SKM-1 treated with dmso at 0.1 percent for 144 hours (cell line): ENCODE measurements around the gene JOSD1.

Source experiments
- DNase-seq: peaks from one replicate; lab custom pipeline; 2025; ENCODE audit not compliant: unreplicated experiment; lab: John Stamatoyannopoulos, UW

JOSD1 gene

DNA sequence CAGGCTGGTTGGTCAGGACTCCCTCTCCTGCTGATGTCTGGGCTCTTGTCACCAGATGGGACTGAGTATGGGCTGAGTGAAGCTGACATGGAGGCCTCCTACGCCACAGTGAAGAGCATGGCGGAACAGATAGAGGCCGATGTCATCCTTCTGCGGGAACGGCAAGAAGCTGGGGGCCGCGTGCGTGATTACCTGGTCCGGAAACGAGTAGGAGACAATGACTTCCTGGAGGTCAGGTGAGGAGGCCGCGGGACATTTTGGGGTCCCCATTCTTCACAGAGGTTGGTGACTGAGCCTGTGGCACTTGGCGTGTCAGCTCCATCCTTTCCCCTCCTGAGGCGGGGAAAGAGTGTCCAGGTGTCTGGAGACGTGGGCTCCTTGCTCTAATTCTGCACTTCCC lies 15.1 kb upstream of the JOSD1 start:
- no peak for DNase-seq

DNA sequence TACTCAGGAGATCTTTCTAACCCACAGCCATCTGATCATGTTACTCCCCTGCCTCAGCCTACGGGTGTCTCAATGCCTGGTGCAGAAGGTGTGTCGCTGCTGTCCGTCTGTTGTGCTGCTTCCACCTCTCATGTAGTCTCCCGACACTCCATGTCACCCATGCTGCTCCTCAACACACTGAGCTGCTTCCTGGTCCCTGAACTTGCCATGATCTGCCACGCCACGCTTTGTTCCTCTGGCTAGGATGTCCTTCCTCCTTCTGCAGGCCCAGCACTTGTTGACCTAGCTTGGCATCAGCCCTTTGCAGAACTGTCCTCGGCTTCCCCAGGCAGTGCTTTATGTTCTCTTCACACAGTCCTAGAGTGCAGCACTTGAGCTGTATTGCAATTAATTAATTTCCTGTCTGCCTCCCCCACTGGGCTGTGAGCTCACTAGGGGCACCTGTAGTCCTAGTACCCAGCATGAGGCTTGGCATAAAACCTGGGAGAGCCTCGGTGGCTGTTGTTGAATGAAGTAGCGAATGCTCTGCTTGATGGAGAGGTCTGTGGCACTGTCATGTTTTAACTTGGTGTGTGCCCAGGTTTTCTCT lies 14.5 kb upstream of the JOSD1 start:
- DNase-seq = no peak

DNA sequence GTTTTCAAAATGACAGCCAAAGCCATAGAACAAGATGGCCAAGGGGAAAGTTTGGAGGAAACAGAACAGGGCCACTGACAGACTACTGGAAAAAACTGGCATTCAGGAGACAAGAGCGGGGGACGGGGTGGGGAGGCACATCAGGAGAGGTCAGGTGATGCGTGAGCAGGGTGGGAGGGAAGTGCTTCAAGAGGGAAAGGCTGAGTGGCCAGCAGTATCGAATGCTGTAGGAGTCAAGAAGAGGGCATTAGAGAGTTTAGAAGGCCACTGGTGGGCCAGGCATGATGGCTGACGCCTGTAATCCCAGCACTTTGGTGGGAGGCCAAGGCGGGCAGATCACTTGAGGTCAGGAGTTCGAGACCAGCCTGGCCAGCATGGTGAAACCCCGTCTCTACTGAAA lies 13.2 kb upstream of the JOSD1 start:
- DNase-seq = no peak

- DNase-seq = no peak
These were observed 11.9 kb upstream of the JOSD1 start for GRCh38 chr22:38712486-38713207.

- DNase-seq = no peak
These were observed 10.1 kb upstream of the JOSD1 start for GRCh38 chr22:38710866-38711265.

DNA sequence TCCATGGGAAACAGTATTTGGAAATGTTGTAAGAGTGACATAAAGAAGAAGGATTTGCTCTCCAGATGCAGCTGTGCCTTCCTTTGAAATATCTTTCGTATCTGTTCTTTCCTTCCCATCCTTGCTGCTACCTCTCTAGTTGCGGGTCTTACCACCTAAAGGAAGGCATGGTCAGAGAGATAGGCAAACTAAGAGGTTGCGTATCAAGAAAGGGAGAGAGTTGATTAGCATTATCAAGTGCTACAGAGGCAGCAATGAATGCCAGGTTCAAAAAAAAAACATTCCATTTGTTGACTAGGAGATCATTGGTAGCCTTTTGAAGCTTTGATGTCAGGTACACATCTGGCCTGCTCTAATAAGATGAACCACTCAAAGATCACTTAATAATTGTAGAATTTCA lies 9.6 kb upstream of the JOSD1 start:
- no peak for DNase-seq

GRCh38 chr22:38709306-38709705 lies 8.6 kb upstream of the JOSD1 start:
- no peak for DNase-seq

- no peak for DNase-seq
These were observed 7.2 kb upstream of the JOSD1 start for GRCh38 chr22:38707984-38708383.

DNA sequence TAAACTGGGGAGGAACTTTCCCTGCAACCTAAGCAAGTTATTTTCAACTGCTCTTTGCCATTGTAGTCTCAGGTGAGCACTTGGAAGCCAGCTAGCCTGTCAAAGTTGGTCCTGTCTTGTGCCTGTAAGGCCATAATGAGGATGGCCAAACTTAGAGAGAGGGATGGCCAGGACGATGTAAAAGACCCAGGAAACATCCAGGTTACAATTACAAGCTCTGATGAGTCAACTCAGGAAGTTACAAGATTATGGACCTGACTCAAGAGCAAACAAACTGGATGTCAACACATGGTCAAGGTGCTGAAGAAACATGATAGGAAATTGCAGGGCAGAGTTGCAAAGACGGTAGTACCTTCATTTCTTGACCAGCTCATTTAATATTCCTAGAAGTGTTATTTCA lies 6.6 kb upstream of the JOSD1 start:
- DNase-seq = peak; percentile 37

- DNase-seq = no peak
These were observed 6.1 kb upstream of the JOSD1 start for GRCh38 chr22:38706901-38707195.

DNA sequence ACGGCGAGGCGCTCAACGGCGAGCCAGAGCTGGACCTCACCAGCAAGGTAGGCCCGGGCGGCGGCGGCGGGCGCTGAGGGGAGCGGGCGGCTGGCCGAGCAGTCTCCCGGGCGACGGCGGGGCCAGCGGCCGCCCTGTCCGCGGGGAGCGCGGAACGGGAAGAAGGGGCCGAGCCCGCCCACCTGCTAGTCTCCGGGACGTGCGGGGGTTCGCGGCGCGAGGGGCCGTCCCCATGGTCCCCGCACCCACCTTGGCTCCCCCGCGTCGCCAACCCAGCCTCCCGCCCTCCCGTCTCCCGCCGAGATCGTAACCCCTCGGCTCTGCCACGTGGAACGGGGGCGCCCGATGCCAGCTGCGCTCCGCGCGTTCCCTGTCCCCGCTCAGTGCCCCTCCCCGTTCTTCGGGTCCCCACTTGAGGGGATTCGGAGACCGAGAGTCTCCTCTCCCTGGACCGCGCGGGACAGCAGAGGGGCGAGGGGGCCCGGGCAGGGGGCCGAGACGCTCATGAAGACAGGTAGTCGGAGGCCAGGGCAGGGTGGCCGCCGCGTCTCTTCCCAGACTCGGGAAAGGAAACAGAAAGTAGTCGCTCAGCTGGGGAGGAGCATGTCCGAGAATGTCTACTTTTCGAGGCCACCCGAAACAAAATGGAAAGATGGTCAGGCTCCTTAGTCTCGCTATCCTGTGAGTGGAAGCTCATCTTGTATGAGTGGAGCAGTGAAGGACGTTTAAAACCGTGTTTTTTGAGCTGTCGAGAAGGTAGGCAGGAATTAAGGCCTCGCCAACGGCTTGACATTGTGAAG lies 5.6 kb upstream of the JOSD1 start:
- DNase-seq = no peak

DNA sequence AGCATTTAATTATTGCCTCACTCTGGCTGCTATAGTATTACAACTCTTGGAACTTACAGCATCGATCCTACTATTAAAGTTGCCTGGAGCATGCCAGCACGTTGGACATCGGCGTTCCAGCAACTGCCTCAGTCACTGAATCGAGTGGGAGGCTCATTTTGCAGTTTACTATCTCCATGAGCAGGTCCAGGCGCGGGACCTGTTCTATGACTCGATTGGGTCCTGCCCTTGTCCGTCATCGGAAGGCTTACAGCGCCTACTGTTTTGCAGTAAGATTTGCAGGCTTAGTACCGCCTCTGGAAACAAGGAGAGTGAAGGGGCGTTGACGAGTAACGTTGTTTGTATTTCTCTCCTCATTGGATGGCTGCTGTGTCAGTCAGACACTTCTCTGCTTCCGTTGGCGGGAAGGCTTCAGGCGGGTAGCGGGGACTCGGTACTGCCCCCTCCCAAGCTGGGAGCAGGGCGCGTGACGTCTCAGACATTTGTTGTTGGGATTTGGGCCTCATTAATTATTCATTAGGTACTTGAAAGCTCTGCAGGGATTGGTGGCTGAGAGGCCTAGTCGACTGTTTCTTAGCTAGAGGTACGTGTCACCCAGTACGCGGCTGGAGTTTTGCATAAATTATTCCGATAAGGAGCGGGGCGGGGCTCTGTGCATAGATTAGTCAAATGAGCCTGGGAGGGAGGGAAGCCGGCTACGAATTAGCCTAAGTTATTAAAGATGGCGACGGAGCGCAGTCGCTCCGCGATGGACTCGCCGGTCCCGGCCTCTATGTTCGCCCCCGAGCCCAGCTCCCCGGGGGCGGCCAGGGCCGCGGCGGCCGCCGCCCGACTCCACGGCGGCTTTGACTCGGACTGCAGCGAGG lies 4.7 kb upstream of the JOSD1 start, which contains the start of gene GTPBP1:
Gene GTPBP1, plus strand, starts transcription at position 710 of the 866 bp plus-strand sequence. Its CDS starts 12 bp downstream, at position 722.
- DNase-seq = peak; percentile 99

GRCh38 chr22:38704654-38705234 lies 4.0 kb upstream of the JOSD1 start:
- DNase-seq = no peak

- DNase-seq = peak; percentile 55
These were observed 414 bp downstream of the JOSD1 start for GRCh38 chr22:38700270-38700788.

- DNase-seq = no peak
These were observed 959 bp downstream of the JOSD1 start for GRCh38 chr22:38699784-38700183.

DNA sequence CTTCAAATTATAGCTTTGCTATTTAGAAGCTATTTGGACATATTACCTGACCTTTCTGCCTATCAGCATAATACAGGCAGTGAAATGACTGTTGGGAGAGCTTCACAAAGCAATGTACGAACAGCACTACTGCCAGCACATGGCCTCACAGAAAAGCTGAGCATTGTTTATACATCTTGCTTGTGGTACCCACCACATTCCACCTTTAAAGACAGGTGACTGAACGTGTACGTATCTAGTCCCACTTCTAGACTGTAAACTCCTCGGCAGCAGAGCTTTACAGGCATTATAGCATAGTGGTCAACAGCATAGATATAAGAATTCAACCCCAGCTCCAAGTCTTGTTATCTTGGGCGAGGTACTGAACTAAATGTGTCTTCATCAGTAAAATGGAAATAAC lies 1.6 kb downstream of the JOSD1 start:
- DNase-seq = no peak

DNA sequence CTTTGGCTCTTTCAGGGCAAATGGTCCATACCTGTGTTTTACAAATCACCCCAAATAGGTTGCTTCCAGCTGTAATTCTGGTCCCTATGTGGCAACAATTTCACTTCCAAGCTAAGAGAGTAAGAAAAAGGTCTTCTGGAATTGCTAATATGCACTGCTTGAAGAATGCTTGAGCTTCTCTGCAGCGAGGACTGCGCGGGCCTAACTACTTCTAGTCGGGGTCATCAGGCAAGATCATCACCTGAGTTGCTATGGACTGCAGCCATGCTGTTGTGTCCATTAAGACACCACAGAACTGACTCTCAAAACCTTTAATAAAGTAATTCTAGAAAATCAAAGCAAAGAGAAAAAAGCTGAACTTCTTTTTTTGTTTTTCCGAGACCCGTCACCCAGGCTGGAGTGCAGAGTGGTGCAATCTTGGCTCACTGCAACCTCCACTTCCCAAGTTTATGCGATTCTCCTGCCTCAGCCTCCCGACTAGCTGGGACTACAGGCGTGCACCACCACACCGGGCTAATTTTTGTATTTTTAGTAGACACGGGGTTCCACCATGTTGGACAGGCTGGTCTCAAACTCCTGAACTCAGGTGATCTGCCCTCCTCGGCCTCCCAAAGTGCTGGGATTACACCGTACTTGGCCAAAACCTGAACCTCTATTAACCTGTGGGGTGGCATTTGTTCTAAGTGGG lies 2.2 kb downstream of the JOSD1 start:
- no peak for DNase-seq

- no peak for DNase-seq
These were observed 3.2 kb downstream of the JOSD1 start for GRCh38 chr22:38697425-38698089.

- no peak for DNase-seq
These were observed 3.9 kb downstream of the JOSD1 start for GRCh38 chr22:38696606-38697424.
